Type B pancreatic cell (in vitro differentiated cells): Measurements from ENCODE around the gene TSR3. TPM values are rescaled to one million over a fixed set of nuclear protein-coding genes. Genes with fewer than 3 reads are reported as not detected.

Source experiments
- DNase-seq: peaks from one replicate; pipeline ENCODE4 v3.0.0; 2021; ENCODE audit warnings: mixed read lengths; ENCODE audit not compliant: unreplicated experiment; ENCODE audit errors: extremely low spot score
- H3K27ac Mint-ChIP-seq: 2 replicates; pipeline ENCODE4 v1.8.0; 2021; ENCODE audit warnings: mild to moderate bottlenecking, mixed read lengths
- H3K27me3 Mint-ChIP-seq: 2 replicates; pipeline ENCODE4 v1.8.0; 2021; ENCODE audit warnings: mixed read lengths
- H3K36me3 Mint-ChIP-seq: 2 replicates; pipeline ENCODE4 v1.8.0; 2021; ENCODE audit warnings: mixed read lengths
- H3K4me1 Mint-ChIP-seq: one replicate; pipeline ENCODE4 v1.8.0; 2021; ENCODE audit warnings: mixed read lengths; ENCODE audit not compliant: unreplicated experiment
- H3K4me3 Mint-ChIP-seq: 2 replicates; pipeline ENCODE4 v1.8.0; 2021; ENCODE audit warnings: mild to moderate bottlenecking, mixed read lengths
- H3K9me3 Mint-ChIP-seq: 2 replicates; pipeline ENCODE4 v1.8.0; 2021; ENCODE audit warnings: mixed read lengths
- total RNA-seq: library from RNA; stranded (reverse); gene quantifications from 2 replicates; pipeline ENCODE4 v1.2.1, GENCODE V29; 2021; ENCODE audit warnings: low replicate concordance
- TF ChIP-seq, protein P1 (sequence below): fragments of 200-600 bp; sonication (generic); conservative IDR thresholded peaks from 2 replicates; pipeline ENCODE4 v1.5.0; 2021; ENCODE audit warnings: antibody characterized with exemption, mild to moderate bottlenecking

Gene TSR3
- total RNA-seq, 1 donor from 2014 or later, result 53.1 TPM

DNA sequence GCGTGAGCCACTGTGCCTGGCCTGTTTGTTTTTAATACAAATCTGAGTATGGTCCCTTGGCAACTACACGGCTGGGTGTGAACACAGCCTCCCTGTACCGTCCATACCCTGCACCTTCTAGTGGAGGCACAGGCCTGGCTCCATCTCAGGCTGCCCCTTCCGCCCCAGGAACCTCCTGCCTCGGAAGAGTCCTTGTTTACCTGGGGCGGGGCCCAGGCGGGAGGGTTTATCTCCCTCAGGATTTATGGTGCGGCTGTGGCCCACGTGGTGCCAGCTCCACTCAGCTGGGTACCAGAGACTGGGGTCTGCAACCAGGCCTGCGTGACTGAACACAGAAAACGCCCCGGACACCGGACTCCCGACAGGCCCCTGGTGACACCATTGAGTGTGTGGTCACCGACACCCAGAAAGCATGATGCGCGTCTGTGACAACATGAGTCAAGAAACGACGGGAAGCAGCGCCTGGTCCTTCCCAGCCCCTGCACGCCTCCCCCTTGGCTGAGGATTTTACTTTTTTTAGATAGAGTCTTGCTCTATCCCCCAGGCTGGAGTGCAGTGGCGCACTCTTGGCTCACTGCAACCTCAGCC lies 43.9 kb upstream of the TSR3 start:
- H3K9me3 Mint-ChIP-seq, result no peaks in the 10 kb centered on the region
- no peaks in the 10 kb centered on the region for H3K36me3 Mint-ChIP-seq
- H3K4me1 Mint-ChIP-seq, result no peaks in the 10 kb centered on the region
- H3K27ac Mint-ChIP-seq, result no peak overlapping the region
- DNase-seq, result no peak
- H3K4me3 Mint-ChIP-seq, result no peak overlapping the region
- TF ChIP-seq, protein P1, sequence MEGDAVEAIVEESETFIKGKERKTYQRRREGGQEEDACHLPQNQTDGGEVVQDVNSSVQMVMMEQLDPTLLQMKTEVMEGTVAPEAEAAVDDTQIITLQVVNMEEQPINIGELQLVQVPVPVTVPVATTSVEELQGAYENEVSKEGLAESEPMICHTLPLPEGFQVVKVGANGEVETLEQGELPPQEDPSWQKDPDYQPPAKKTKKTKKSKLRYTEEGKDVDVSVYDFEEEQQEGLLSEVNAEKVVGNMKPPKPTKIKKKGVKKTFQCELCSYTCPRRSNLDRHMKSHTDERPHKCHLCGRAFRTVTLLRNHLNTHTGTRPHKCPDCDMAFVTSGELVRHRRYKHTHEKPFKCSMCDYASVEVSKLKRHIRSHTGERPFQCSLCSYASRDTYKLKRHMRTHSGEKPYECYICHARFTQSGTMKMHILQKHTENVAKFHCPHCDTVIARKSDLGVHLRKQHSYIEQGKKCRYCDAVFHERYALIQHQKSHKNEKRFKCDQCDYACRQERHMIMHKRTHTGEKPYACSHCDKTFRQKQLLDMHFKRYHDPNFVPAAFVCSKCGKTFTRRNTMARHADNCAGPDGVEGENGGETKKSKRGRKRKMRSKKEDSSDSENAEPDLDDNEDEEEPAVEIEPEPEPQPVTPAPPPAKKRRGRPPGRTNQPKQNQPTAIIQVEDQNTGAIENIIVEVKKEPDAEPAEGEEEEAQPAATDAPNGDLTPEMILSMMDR, result no peak
- H3K27me3 Mint-ChIP-seq, result no peaks in the 10 kb centered on the region

DNA sequence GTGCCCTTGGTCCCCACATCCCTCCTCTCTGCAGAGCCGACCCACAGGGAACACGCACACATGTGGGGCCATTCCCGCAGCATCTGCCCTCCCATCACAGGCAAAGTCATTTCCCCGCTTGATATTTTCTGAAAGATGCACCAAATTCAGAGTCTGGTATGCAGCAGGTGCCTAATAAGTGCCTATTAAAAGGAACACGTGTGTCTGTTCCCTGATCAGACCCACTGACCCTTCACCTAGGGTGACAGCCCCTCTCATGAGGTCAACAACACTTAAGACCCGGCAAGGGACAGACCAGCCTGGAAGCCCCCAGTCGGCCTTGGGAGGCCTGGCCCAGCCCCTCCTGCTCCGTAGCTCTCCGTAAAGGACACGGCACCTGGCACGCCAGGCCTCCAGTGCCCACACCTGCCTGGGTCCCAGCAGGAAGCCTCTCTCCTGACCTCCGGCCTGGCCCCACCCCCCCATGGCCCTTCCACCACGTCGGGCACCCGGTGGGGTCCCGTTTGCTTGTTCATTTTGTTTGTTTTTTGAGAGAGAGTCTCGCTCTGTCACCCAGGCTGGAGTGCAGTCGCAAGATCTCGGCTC lies 42.8 kb upstream of the TSR3 start:
- H3K9me3 Mint-ChIP-seq, result no peaks in the 10 kb centered on the region

DNA sequence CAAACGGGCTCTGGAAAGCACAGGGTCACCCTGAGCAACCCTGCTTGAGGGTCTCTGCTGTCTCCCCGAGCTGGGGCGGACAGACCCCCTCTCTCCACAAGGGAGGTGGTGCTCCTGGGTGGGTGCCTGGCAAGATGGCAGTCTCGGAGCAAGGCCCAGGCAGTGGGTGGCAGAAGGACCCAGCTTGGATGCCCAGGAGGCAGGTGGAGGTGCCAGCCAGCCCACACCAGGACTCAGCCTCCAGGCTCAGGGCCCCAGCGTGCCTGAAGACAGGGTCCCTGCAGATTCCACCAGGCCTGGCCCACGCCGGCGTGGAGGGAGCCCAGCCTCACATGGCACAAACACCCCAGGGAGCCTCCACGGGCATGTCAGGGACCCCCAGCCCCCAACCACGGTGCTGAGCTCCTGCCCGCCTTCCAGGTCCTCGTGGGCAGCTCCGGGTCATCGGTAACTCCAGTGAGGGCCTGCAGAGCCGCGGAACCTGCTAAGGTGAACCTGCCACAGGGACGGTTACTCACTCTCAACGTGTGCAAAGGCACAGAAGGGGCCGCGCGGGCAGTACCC lies 42.0 kb upstream of the TSR3 start:
- H3K27ac Mint-ChIP-seq, result no peak overlapping the region
- H3K4me3 Mint-ChIP-seq, result no peak overlapping the region
- no peaks in the 10 kb centered on the region for H3K4me1 Mint-ChIP-seq
- H3K36me3 Mint-ChIP-seq, result no peaks in the 10 kb centered on the region
- DNase-seq, result no peak
- H3K27me3 Mint-ChIP-seq, result no peaks in the 10 kb centered on the region
- TF ChIP-seq, protein P1, result no peak
- H3K9me3 Mint-ChIP-seq, result no peaks in the 10 kb centered on the region

More for the DNA sequence above, 42.8 kb upstream of the TSR3 start:
- TF ChIP-seq, protein P1, result no peak
- H3K4me1 Mint-ChIP-seq, result no peaks in the 10 kb centered on the region
- no peak overlapping the region for H3K27ac Mint-ChIP-seq
- no peak overlapping the region for H3K4me3 Mint-ChIP-seq
- DNase-seq, result no peak
- H3K36me3 Mint-ChIP-seq, result no peaks in the 10 kb centered on the region
- no peaks in the 10 kb centered on the region for H3K27me3 Mint-ChIP-seq

DNA sequence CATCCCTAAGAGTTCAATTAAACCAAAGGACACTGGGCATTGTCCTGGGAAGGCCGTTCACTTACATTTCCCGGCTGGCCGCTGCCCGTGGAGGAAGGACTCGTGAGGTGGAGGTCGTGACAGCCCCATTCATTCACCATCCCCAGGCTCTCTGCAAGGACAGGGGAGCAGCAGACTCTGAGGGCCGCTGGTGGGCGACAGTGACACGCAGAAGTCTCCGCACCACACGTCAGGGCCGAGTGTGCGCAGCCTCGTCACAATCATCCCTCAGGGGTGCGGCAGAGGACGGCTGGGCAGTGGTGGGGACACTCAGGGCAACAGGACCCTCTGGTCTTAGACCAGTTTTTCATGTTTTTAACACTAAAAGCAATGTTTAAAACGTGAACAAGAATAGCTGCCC lies 41.1 kb upstream of the TSR3 start:
- no peaks in the 10 kb centered on the region for H3K4me1 Mint-ChIP-seq
- H3K4me3 Mint-ChIP-seq, result no peak overlapping the region
- no peaks in the 10 kb centered on the region for H3K36me3 Mint-ChIP-seq
- H3K27me3 Mint-ChIP-seq, result no peaks in the 10 kb centered on the region
- H3K9me3 Mint-ChIP-seq, result no peaks in the 10 kb centered on the region
- TF ChIP-seq, protein P1, result no peak
- DNase-seq, result no peak
- no peak overlapping the region for H3K27ac Mint-ChIP-seq

DNA sequence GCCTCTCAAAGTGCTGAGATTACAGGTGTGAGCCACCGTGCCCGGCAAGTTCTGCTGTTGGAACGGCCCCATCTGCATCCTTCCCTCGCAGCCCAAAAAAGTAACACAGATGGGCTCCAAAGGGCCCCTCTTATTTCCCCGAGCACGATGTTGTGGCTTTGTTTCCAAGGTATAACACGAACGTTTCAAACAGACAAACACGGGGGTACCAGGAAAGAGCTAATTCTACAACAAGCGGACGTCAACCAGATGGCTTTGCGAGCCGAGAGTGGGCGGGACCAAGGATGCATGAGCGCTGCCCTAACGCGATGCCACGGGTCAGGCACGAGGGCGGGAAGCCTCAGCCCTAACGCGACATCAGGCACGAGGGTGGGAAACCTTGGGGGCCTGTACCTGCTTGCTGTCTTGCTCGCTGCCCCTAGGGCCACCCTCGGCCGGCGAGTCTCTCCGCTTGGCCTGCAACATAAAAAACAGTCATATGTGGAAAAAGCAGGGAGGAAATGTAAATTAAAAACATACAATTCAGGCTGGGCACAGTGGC lies 38.6 kb upstream of the TSR3 start:
- H3K9me3 Mint-ChIP-seq, result no peaks in the 10 kb centered on the region
- DNase-seq, result no peak
- H3K27me3 Mint-ChIP-seq, result no peaks in the 10 kb centered on the region
- no peak overlapping the region for H3K4me3 Mint-ChIP-seq
- no peak overlapping the region for H3K27ac Mint-ChIP-seq
- TF ChIP-seq, protein P1, result no peak
- no peaks in the 10 kb centered on the region for H3K36me3 Mint-ChIP-seq
- H3K4me1 Mint-ChIP-seq, result no peaks in the 10 kb centered on the region
